GM18502 (cell line): ENCODE data around the gene DOCK10.
A peak's percentile ranks its signal among the peaks of the same experiment; 100 is the strongest.
"Not testable (repeated sequence)": the region's sequence is repeated elsewhere in the genome, so short reads cannot be mapped to it uniquely, and the experiment has no call there.

ENCODE experiments used
- ATAC-seq: cut with Tn5 transposase; IDR thresholded peaks from one replicate; pipeline ENCODE4 v1.9.1; 2021; ENCODE audit warnings: mild to moderate bottlenecking; ENCODE audit not compliant: unreplicated experiment, poor library complexity

DOCK10 gene

DNA sequence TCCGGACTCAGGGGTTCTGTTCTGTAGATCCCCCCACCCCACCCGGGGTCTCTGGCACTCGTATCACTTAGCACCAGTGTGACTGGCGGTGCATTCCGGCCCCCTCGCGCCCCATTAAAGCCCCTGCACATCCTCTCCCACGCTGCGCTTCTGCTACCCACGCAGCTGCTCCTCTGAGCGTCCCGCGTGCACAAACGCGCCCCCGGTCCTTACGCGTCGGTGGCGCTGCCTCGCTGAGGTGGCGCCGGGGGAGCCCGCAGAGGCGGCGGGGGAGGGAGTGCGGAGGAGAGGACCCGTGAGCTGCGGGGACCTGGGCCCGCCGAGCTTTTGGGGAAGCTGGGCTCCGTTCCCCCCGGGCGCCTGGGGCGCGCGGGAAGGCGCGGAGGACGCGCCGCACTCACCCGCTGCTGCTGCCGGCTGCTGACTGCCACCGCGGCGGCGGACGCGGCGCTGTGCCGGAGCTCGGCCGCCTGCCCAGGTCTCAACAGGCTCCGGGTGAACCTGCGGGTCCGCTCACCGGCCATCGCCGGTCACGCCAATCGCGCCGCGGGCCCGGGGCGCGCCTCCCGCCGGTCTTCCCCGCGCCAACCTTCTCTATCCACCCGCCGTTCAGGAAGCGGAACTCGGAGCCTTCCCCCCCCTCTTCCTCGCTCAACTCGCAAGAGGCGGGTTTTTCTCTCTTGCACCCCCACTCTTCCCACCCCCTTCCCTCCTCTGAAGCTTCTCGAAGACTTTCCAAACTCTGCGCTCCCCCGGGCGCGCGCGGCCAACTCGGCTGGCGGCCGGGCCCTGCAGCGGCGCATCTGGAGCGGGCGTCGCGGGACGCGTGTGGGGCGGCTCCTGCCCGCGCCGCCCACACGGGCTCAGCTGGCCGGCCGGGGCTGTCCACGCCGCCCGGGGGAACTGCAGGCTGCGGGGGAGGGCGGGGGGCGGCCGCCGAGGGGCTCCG is at the start of gene DOCK10:
DOCK10 (minus strand) TSS at position 618 of the 949 bp plus-strand sequence; CDS start at position 524, 94 bp downstream.
- peak; percentile 33 for ATAC-seq

GRCh38 chr2:225091336-225091735 is 49.1 kb upstream of the DOCK10 start:
- no peak for ATAC-seq

DNA sequence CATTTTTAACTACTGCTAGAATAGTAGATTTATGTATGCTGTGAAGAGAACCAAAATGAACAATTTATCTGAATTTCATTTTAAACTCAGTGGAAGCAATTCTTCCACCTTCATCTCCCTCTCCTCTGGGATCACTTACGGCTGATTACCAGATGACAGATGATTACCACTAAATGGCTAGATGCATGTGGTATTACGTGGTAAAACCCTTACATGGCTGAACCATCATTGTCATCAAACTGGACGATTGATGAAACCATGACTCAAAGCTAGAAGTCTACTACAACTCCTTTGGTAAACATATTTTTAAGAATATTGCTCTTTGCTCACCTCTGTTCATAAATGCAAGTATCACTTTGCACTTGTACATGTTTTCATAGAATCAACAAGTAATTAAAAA is 48.5 kb upstream of the DOCK10 start:
- no peak for ATAC-seq

- ATAC-seq: no peak
Observed at GRCh38 chr2:225086915-225087314, 44.6 kb upstream of the DOCK10 start.

GRCh38 chr2:225086439-225086838 is 44.2 kb upstream of the DOCK10 start:
- no peak for ATAC-seq

DNA sequence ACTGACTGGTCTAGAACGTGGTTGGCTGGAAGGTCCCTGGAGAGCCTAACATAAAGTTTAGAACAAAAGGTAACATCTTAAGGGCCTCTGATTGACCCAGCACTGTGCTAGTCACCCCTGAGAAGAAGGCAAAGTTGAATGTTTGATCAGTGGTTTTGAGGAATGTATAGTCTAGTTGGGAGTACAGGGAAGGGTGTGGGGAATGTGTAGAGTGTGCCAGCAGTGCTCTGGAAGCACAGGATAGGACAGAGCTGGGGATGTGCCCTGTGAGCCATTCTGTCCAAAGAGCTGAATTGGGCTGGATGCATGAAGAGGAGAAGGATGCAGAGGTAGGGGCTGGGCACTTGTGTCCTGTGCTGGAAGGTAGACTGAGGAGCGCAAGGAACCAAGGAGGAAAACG is 41.0 kb upstream of the DOCK10 start:
- ATAC-seq: no peak

DNA sequence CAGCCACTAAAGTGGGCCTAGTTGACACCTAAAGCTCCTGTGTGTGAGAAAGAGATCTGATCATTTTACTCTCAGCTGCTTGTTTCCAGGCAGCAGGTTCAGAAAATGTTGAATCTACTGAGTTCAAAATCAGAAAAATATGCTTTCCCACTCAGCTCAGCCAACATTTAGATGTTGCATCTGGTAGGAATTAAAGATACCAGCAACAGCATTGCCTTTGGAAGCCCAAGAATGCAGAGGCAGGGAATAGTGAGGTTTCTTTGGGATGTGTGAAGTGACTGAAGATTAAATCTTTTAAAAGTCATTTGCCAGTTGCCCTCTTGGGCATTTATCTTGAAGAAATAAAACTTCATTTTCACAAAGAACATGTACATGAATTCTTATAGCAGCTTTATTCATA is 33.9 kb upstream of the DOCK10 start:
- ATAC-seq: no peak

GRCh38 chr2:225074919-225075681 is 32.8 kb upstream of the DOCK10 start:
- no peak for ATAC-seq

DNA sequence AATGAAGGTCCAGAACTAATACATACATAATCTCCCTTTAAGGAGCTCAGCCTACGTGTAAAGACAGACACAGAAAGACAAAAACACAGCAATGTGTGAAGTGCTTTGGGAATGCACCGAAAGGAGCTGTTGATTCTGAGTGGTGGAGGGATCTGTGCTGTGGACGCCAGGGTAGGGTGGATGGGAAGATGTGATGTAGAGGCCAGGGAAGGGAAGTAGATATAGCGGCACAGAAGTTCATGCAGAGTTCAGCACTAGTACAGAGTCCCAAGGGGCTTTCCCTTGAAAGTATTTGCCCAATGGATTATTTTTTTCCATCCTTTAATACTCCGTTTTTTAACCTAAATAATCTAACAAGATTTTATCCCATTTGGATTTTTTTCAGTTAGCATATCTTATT is 32.1 kb upstream of the DOCK10 start:
- no peak for ATAC-seq

GRCh38 chr2:225073198-225073597 is 30.9 kb upstream of the DOCK10 start:
- no peak for ATAC-seq

DNA sequence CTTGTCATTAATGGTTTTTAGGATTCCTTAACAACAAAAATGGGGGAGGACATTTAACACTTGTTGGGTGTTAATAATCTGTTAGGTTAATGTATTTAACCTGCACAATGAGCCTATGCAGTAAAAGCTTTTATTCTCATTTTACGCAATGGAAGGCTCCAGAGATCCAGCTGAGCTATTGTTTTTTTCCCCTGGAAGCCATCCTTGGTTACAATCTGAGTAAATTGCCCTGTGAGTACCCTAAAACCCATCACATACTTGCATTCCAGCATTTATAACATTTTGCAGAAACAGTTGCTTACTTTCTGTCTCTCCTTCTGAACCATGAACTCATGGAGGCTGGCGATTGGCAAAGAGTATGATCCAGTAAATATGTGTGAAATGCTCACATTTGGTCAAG is 30.2 kb upstream of the DOCK10 start:
- no peak for ATAC-seq

DNA sequence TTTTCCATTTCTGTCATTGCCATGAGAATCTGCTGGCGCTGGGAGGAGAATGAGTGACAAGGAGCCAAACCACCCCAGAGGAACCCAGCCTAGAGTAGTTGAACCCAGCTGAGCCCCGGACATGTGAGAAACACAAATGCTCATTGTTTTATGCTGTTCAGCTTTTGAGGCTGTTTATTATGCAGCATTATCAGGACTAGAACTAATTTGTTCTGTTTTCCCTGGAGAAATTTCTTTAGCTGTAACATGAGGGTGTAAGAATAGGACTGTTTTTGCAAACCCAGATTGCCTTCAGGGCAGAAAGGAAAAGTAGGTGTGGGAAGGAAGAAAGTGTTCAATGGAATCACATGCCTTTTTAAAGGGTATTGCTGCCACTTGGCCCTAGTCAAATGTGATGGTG is 28.5 kb upstream of the DOCK10 start:
- ATAC-seq: no peak

DNA sequence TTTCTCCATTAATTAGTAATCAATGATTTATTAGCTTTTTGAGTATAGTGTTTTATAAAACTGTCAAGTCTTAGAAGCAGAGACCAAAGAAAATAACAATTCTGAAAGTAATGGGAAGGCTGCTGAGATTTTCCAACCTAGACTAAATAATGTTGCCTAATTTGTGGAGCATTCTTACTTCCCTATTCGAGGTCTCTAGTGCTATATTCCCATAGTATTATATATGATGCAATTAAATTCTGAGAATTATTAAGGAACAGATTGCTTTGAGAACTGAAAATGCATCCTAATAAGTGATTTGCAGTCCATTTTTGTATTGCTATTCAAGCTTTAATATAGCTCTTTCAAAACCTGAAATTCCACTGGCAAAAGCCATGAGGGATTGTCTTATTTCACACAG is 27.7 kb upstream of the DOCK10 start:
- ATAC-seq: no peak

DNA sequence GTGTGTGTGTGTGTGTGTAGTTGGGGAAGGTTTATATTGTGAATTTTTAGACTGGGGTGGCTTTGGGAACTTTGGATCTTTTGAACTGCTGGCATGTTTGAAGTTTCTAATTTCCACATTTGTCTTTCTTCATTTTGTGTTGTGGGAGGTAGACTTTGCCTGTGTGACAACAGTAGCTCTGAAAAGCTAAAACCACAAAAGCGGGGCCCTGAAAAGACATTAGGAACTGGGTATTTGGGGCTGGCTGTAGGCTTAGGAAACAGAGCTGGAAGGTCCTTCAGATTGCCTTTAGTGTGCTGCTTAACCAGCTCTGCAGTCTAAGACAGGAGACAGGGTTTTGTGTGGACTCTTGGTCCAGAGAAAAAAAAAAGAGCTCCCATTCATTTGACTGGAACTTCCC is 27.2 kb upstream of the DOCK10 start:
- ATAC-seq: no peak

- no peak for ATAC-seq
Observed at GRCh38 chr2:225065882-225066281, 23.6 kb upstream of the DOCK10 start.

- no peak for ATAC-seq
Observed at GRCh38 chr2:225064928-225065327, 22.7 kb upstream of the DOCK10 start.

- no peak for ATAC-seq
Observed at GRCh38 chr2:225064362-225064761, 22.1 kb upstream of the DOCK10 start.

DNA sequence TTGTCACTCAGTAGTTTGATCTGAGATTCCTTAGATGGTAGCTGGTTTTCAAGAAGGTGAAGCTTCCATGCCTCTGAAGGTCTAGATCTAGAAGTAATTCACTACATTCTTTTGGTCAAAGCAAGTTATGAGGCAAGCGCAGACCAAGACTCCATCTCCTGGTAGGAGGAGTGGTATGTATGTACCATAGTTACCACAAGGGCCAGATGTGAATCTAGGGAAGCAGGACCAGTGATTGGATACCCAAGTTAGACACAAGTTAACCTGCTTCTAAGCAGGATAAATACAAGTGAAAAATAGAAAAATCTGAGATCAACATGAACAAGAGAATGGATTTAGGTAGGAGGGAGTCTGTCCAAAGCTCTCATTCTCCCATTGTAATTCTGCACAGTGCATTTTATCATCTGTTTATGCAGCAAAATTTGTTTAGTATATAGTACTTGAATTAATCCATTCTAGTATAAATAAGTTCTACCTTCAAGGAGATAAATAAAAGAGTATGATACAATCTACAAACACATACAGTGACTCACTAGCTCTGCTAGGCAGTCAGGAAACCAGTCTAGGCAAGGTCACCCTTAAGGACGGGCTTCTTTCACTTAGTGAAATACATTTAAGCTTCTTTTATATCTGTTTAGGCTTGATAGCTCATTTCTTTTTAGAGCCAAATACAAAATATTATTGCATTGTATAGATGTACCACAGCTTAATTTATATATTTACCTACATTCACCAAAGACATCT is 14.2 kb upstream of the DOCK10 start:
- no peak for ATAC-seq

GRCh38 chr2:225055714-225056113 is 13.4 kb upstream of the DOCK10 start:
- ATAC-seq: no peak

DNA sequence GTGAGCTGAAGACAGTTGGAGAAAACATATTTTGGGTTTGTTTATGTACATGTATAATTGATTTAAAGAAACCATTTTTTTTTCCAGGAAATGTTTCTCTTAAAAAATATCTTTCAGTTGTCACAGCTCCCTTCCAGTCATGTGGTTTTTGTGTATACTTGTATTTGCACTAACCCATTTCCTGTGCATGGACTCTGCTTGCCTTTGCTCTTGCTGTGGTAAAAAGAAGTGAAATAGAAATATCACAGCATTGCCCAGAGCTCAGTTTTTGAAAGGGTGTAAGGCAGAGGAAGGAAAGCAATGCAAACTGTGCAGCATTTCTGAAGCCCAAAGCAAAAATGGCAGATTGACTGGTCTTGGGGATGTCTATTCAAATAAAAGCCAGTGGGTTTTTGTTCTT is 10.4 kb upstream of the DOCK10 start:
- ATAC-seq: peak; percentile 91

DNA sequence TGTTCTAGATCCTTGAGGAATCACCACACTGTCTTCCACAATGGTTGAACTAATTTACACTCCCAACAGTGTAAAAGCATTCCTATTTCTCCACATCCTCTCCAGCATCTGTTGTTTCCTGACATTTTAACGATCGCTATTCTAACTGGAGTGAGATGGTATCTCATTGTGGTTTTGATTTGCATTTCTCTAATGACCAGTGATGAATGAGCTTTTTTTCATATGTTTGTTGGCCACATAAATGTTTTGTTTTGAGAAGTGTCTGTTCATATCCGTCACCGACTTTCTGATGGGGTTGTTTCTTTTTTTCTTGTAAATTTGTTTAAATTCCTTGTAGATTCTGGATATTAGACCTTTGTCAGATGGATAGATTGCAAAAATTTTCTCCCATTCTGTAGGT is 5.2 kb upstream of the DOCK10 start:
- not testable (repeated sequence) for ATAC-seq
